HG03045 (cell line): ENCODE results near the gene MEGF6.
A peak's percentile ranks its signal among the peaks of the same experiment; 100 is the strongest.

Experiments
- ATAC-seq: cut with Tn5 transposase; IDR thresholded peaks from one replicate; pipeline ENCODE4 v1.9.1; 2021; ENCODE audit warnings: mild to moderate bottlenecking, moderate library complexity; ENCODE audit not compliant: unreplicated experiment

MEGF6 gene

GRCh38 chr1:3611170-3612019 lies at the start of gene MEGF6:
TSS of gene MEGF6 (minus strand) at chr1:3611508. CDS start at chr1:3611268, 240 bp downstream.
- no peak for ATAC-seq

DNA sequence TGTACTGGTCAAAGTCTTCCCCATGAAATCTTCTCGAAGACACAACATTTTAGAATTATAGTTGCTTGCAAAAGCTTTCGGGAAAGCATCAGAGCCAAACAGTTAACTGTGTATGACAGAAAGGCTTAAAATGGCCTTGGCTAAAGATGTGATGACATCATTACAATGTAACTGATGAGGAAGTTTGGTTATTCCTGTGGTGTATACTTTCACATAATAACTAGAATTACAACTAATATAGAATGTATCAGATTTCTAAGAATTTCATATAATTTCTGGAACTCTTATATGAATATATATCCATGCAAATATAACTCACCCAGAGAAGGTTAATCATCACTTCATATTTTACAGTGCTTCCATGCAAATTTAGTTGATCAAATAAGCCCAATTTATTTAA lies 49.4 kb upstream of the MEGF6 start:
- no peak for ATAC-seq

DNA sequence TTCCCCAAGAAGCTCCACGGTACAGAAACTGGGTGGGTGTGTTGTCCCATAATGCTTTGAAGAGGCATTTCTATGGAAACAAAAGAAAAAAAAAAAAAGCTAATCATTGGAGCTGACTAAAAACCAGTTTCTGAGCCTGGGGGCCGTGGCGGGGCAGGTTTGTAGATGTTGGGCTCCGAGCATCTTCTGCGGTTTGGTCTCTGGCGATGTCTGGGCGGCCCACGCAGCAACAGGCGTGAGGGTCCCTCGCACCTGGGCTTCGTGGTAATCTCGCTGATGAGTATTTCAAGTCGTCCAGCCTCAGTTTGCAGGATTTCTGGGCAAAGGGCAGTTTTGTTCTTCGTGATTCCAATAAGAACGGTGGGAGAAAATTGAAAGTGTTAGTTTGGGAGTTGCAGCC lies 47.8 kb upstream of the MEGF6 start:
- ATAC-seq, result no peak

DNA sequence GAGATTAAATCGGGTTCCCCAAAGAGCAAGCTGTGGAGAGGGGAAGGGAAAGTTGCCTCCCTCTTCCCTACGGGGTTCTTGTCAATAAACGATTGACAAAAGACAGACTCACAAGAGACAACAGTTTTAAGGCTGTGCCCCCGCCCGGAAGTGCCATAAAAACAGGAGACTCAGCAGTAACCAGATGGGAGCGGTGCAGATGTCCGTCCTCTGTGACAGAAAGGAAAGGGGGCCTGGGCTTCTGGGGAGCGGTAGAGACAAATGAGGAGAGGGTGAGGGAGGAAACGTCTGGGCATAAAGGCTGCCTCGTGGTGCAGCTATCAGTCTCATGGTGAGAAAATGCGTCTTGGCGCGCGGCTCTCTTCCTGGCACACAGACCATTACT lies 46.9 kb upstream of the MEGF6 start:
- ATAC-seq, result no peak

- ATAC-seq, result no peak
These were observed 46.4 kb upstream of the MEGF6 start for GRCh38 chr1:3657578-3658230.

- ATAC-seq, result no peak
These were observed 45.8 kb upstream of the MEGF6 start for GRCh38 chr1:3657096-3657475.

- peak; percentile 45 for ATAC-seq
These were observed 45.3 kb upstream of the MEGF6 start for GRCh38 chr1:3656450-3657095.

- no peak for ATAC-seq
These were observed 43.4 kb upstream of the MEGF6 start for GRCh38 chr1:3654549-3655281.

GRCh38 chr1:3653286-3653618 lies 41.9 kb upstream of the MEGF6 start:
- ATAC-seq, result no peak

GRCh38 chr1:3652548-3653285 lies 41.4 kb upstream of the MEGF6 start:
- ATAC-seq, result no peak

GRCh38 chr1:3651930-3652547 lies 40.7 kb upstream of the MEGF6 start, which contains the start of gene TP73:
TSS of gene TP73 (plus strand) at chr1:3652516. CDS start at chr1:3682366, 29,850 bp downstream.
- no peak for ATAC-seq

- ATAC-seq, result no peak
These were observed 40.0 kb upstream of the MEGF6 start for GRCh38 chr1:3651026-3651929.

DNA sequence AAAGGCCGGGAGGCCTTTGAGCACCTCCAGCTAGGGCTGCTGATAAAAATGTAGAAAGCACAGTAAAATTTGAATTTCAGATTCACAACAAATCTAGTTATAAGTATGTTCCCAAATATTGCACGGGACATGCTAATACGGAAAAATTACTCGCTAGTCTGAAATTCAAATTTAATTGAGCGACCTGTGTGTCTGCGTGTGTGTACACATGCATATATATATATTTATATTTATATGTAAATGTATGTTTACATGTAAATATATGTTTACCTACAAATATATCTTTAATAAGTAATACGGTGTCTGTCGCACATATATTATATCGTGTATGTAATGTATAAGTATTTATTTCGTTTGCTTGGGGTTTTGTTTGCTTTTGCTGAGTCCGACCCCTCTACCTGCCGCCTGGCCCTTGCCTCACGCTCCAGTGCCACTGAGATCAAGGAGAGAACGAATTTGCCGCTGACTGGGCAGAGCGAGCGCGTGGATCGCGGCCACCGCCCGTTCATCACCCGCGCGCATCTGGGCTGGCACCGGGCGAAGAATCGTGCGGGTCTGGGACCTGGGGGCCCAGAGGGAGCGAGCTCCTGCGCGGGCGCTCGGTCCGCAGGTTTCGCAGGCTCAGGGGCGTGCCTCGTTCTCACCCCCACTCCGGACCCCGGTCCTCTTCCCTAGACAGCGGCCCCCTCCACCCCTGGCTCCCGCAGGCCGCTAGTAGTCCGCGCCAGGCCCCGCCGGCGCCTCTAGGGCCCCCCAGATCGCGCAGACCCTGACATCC lies 39.1 kb upstream of the MEGF6 start:
- ATAC-seq, result no peak

DNA sequence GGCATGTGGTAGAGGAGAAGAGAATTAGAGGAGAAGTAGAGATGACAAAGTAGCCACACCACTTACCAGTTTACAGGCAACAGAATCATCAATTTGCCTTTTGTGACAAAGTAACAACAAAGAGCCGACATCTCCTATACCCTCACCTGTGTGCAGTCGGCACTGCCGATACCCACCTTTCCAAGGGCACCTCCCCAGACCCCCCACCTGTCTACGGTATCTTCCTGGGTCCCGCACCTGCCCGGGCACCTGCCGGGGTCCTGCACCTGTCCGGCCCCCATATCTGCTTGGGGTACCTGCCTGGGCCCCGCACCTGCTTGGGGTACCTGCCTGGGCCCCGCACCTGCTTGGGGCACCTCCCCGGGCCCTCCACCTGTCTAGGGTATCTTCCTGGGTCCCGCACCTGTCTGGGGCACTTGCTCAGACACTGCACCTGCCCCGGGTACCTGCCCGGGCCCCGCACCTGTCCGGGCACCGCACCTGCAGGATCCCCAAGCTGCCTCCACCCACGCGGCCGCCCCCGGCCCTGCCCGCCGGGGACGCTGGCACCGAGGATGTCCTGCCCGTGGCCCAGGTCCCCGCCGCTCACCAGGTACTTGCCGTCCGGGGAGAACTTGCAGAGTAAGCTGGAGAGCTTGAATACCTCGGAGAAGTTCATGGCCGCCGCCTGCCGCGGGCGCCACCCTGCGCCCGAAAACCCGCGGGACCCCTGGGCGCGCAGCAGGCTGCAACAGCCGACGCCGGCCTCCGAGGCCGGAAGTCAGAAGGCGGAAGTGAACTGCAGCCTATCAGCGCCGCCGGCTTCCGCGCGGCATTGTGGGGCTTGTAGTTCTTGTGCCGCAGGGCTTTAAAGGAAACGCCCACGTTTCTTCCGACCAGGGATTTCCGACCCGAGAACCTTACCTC lies 38.3 kb upstream of the MEGF6 start, which contains the start of gene WRAP73:
WRAP73 (minus strand) TSS at position 762 of the 906 bp plus-strand sequence; CDS start at position 658, 104 bp downstream.
- ATAC-seq, result peak; percentile 67

- ATAC-seq, result no peak
These were observed 35.3 kb upstream of the MEGF6 start for GRCh38 chr1:3646596-3646995.

DNA sequence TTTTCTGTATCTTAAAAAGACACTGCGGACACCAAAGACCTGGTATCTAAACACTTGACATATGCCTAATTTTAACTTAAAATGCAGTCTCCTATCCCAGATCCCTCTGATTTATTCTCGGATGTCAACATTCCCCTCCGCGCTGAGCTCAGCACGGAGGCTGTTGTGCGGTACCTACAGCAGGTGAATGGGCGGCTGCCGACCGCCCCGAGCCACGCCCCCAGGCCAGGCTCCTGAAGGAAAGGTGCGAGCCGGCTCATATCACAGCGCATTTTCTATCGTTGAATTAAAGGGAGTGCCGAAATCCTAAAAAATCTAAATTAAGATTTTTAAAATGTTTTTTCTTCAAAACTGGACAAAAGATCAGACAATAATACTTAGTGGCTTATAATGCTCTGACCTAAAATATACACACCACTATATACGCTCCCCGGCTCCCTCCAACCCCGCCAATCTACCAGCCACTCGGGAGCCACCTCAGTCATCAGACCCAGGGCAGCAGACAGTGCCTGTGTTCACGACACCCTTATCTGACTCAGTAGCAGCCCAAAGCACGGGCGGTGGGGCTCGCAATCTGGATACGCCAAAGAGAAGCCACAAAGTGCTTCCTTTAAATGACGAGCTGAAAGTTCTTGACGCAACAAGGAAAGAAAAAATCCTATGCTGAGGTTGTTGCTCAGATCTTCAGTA lies 34.5 kb upstream of the MEGF6 start:
- ATAC-seq, result no peak

- ATAC-seq, result no peak
These were observed 33.9 kb upstream of the MEGF6 start for GRCh38 chr1:3645247-3645646.
